ENCODE results near the gene E4F1. TPM values are rescaled to one million over a fixed set of nuclear protein-coding genes. Genes with fewer than 3 reads are reported as not detected.

E4F1 gene
- total RNA-seq, 1 experiment from 2014 or later = 41.6 TPM

DNA sequence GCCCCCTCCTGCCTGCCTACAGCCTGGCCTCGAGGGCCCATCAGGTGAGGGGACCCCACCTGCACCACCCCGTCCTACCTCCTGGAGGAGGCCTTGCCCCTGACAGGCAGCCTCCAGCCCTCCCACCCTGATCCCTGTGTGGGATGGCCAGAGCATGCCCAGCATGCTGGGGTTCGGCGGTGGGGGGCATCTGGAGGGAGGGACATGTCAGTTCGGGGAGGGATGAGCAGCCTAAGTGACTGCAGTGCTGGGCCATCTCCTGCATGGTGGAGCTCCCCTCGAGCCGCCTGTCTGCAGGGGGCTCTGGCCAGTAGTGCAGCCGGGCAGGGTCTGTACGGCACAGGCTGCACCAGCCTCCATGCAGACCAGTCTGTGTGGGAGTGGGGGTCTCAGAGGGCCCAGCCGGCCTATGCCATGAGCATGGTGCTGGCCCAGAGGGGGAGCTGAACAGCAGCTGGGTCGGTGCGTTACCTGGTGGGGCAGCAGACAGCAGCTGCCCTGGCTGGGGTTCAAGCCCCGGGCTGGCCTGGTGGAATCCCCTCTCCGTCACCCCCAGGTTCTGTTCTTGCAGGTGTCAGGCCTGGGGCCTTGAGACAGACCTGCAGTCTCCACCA lies 48.6 kb downstream of the E4F1 start:
- H3K9me3 ChIP-seq (ENCODE audit: low read depth, low read length, poor library complexity, severe bottlenecking) = no peaks in the 10 kb centered on the region
- ChIA-PET POLR2A (ENCODE audit: low non-redundant PET) (no interaction called here), CTCF (no interaction called here)
- intact Hi-C loops (cut with micrococcal nuclease; ENCODE audit: unreplicated experiment) = no loop called here
- no peak for DNase-seq (ENCODE audit: low spot score)
- TF ChIP-seq EZH2 (IDR thresholded peaks at IDR 0.05; ENCODE audit: borderline replicate concordance, low read depth, low read length, poor library complexity, severe bottlenecking) = no peak
- TF ChIP-seq, protein P1, sequence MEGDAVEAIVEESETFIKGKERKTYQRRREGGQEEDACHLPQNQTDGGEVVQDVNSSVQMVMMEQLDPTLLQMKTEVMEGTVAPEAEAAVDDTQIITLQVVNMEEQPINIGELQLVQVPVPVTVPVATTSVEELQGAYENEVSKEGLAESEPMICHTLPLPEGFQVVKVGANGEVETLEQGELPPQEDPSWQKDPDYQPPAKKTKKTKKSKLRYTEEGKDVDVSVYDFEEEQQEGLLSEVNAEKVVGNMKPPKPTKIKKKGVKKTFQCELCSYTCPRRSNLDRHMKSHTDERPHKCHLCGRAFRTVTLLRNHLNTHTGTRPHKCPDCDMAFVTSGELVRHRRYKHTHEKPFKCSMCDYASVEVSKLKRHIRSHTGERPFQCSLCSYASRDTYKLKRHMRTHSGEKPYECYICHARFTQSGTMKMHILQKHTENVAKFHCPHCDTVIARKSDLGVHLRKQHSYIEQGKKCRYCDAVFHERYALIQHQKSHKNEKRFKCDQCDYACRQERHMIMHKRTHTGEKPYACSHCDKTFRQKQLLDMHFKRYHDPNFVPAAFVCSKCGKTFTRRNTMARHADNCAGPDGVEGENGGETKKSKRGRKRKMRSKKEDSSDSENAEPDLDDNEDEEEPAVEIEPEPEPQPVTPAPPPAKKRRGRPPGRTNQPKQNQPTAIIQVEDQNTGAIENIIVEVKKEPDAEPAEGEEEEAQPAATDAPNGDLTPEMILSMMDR (conservative IDR thresholded peaks at IDR 0.05; ENCODE audit: low read depth, low read length) = no peak
- no peaks in the 10 kb centered on the region for H3K27me3 ChIP-seq (replicated peaks; ENCODE audit: insufficient read depth, low read depth, low read length, poor library complexity)
- peaks cover 4% of the 10 kb centered on the region for H3K4me1 ChIP-seq (ENCODE audit: insufficient read depth, low read length, poor library complexity, severe bottlenecking)
- no peak overlapping the region for H3K27ac ChIP-seq (ENCODE audit: low read depth, low read length, poor library complexity, severe bottlenecking)
- H3K36me3 ChIP-seq (ENCODE audit: insufficient read depth, low read length, poor library complexity, severe bottlenecking) = no peaks in the 10 kb centered on the region
- BruUV-seq (replicated peaks) = no TSS peak
- H3K4me3 ChIP-seq (ENCODE audit: low read depth, low read length, poor library complexity, severe bottlenecking) = no peak overlapping the region

DNA sequence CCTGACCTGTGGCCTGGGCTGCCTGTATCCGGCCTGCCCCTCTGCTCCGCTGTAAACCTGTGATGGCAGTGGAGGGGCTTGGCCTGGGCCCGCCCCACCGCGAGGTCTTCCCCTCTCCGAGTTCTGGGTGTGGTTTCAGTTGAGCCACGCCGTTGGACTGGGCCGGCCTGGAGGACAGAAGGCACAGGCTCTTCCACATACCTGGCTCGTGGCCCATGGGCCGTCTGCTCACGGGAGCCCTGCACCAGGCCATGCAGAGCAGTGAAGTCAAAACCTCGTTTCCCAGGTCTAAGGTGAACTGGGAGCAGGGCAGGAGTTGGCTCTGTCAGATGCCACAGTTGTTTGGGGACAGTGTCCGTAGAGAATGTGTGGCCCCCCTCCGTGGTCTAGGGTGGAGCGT lies 50.1 kb downstream of the E4F1 start:
- Histone ChIP-seq H3K4me3 (ENCODE audit: low read depth, low read length, poor library complexity, severe bottlenecking) (no peak overlapping the region), H3K27ac (ENCODE audit: low read depth, low read length, poor library complexity, severe bottlenecking) (no peak overlapping the region), H3K27me3 (replicated peaks; ENCODE audit: insufficient read depth, low read depth, low read length, poor library complexity) (no peaks in the 10 kb centered on the region), H3K9me3 (ENCODE audit: low read depth, low read length, poor library complexity, severe bottlenecking) (no peaks in the 10 kb centered on the region), H3K36me3 (ENCODE audit: insufficient read depth, low read length, poor library complexity, severe bottlenecking) (no peaks in the 10 kb centered on the region), H3K4me1 (ENCODE audit: insufficient read depth, low read length, poor library complexity, severe bottlenecking) (peaks cover 4% of the 10 kb centered on the region)
- TF ChIP-seq, protein P1 (conservative IDR thresholded peaks at IDR 0.05; ENCODE audit: low read depth, low read length) = no peak
- no peak for TF ChIP-seq EZH2 (IDR thresholded peaks at IDR 0.05; ENCODE audit: borderline replicate concordance, low read depth, low read length, poor library complexity, severe bottlenecking)
- intact Hi-C loops (cut with micrococcal nuclease; ENCODE audit: unreplicated experiment) = no loop called here
- POLR2A ChIA-PET (ENCODE audit: low non-redundant PET) = interaction anchor here (0.7 kb wide), 1 partner anchor 25 kb away, joined by 13 read pairs; no protein-coding TSS in a partner anchor
- BruUV-seq (replicated peaks) = no TSS peak
- CTCF ChIA-PET = no interaction called here
- no peak for DNase-seq (ENCODE audit: low spot score)

DNA sequence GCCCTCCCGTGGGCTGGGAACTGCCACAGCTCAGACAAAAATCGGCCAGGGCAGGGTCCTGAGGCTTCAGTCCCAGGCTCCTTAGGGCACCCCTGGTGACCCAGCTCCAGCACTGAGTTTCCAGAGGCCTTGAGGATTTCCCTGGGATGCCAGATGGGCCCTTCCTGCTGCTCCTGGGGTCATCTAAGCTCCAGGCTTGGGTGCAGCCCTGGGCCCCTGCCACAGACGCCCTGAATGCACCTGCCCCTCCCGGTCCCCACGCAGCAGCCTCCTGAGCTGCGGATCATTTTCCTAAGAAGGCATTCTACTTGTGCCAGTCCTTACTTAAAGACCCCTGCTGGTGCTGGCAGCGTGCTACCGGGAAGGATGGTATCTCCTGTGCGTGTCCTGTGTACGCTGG lies 50.5 kb downstream of the E4F1 start:
- no peaks in the 10 kb centered on the region for H3K9me3 ChIP-seq (ENCODE audit: low read depth, low read length, poor library complexity, severe bottlenecking)
- intact Hi-C loops (cut with micrococcal nuclease; ENCODE audit: unreplicated experiment) = no loop called here
- DNase-seq (ENCODE audit: low spot score) = no peak
- no peaks in the 10 kb centered on the region for H3K36me3 ChIP-seq (ENCODE audit: insufficient read depth, low read length, poor library complexity, severe bottlenecking)
- H3K4me1 ChIP-seq (ENCODE audit: insufficient read depth, low read length, poor library complexity, severe bottlenecking) = peaks cover 4% of the 10 kb centered on the region
- no peak overlapping the region for H3K4me3 ChIP-seq (ENCODE audit: low read depth, low read length, poor library complexity, severe bottlenecking)
- TF ChIP-seq, protein P1 (conservative IDR thresholded peaks at IDR 0.05; ENCODE audit: low read depth, low read length) = no peak
- TF ChIP-seq EZH2 (IDR thresholded peaks at IDR 0.05; ENCODE audit: borderline replicate concordance, low read depth, low read length, poor library complexity, severe bottlenecking) = no peak
- H3K27ac ChIP-seq (ENCODE audit: low read depth, low read length, poor library complexity, severe bottlenecking) = no peak overlapping the region
- H3K27me3 ChIP-seq (replicated peaks; ENCODE audit: insufficient read depth, low read depth, low read length, poor library complexity) = no peaks in the 10 kb centered on the region
- no TSS peak for BruUV-seq (replicated peaks)
- ChIA-PET POLR2A (ENCODE audit: low non-redundant PET) (no interaction called here), CTCF (interaction anchor here (0.7 kb wide), 1 partner anchor 132 kb away, joined by 3 read pairs; no protein-coding TSS in a partner anchor)
